Articular chondrocyte of knee joint (primary cell): Measurements from ENCODE around the gene CHAD. TPM values are rescaled to one million over a fixed set of nuclear protein-coding genes. Genes with fewer than 3 reads are reported as not detected.

ENCODE experiments used
- total RNA-seq: library from RNA; depleted of rRNA; stranded (reverse); fragments of >200 nt; gene quantifications from 2 replicates; pipeline ENCODE4 v1.2.3, GENCODE V29; 2012

CHAD gene
- total RNA-seq = not detected in 2 replicates

GRCh38 chr17:50468304-50469207 is at the start of gene CHAD:
Gene CHAD, minus strand, starts transcription at chr17:50468880. Its CDS starts 67 bp downstream, at chr17:50468813.

GRCh38 chr17:50507871-50508572 is 39.3 kb upstream of the CHAD start, which contains the start of gene MYCBPAP:
Gene MYCBPAP, plus strand, starts transcription at chr17:50508439. Its CDS starts 236 bp downstream, at chr17:50508675.

GRCh38 chr17:50478391-50479381 is 10.0 kb upstream of the CHAD start, which contains the start of gene RSAD1:
Gene RSAD1, plus strand, starts transcription at chr17:50478860. Its CDS starts 25 bp downstream, at chr17:50478885.

GRCh38 chr17:50425682-50426471 is 42.8 kb downstream of the CHAD start, which contains the start of gene ACSF2:
Gene ACSF2, plus strand, starts transcription at chr17:50426218. Its CDS starts 44 bp downstream, at chr17:50426262.

Other genes with a start within 250 kb of the CHAD start
- under 0.01 TPM in 1 of 2 replicates, not detected in the other for gene TMEM92, start 194.4 kb downstream of the CHAD start, total RNA-seq
- gene XYLT2, start 122.8 kb downstream of the CHAD start, total RNA-seq = 30.9 and 31.8 TPM in 2 replicates
- gene MRPL27, start 95.7 kb downstream of the CHAD start, total RNA-seq = 61.0 and 64.1 TPM in 2 replicates
- 3.0 and 3.1 TPM in 2 replicates for gene EME1, start 95.7 kb downstream of the CHAD start, total RNA-seq
- gene LRRC59, start 71.4 kb downstream of the CHAD start, total RNA-seq = 139 and 158 TPM in 2 replicates
- gene ACSF2, start 42.7 kb downstream of the CHAD start, total RNA-seq = 16.6 and 17.2 TPM in 2 replicates
- gene RSAD1, start 10.0 kb upstream of the CHAD start, total RNA-seq = 17.4 and 18.3 TPM in 2 replicates
- 1.8 and 2.5 TPM in 2 replicates for gene MYCBPAP, start 39.6 kb upstream of the CHAD start, total RNA-seq
- gene EPN3, start 63.9 kb upstream of the CHAD start, total RNA-seq = not detected in 2 replicates
- 86.2 and 95.6 TPM in 2 replicates for gene SPATA20, start 78.3 kb upstream of the CHAD start, total RNA-seq
- gene CACNA1G, start 91.8 kb upstream of the CHAD start, total RNA-seq = 1.1 and 1.3 TPM in 2 replicates
- gene ABCC3, start 166.0 kb upstream of the CHAD start, total RNA-seq = 25.2 and 25.9 TPM in 2 replicates
- 51.2 and 52.3 TPM in 2 replicates for gene ANKRD40, start 239.0 kb upstream of the CHAD start, total RNA-seq